Activated CD8-positive, alpha-beta memory T cell treated with anti-CD3 and anti-CD28 coated beads for 4 hours (primary cell): ENCODE measurements around the gene NOS3.

Experiments
- DNase-seq, 2 donors: peaks; one replicate each; pipeline ENCODE4 v3.0.0-alpha.2; 2020; ENCODE audit warnings: low read depth in 2 of 2

The NOS3 gene

DNA sequence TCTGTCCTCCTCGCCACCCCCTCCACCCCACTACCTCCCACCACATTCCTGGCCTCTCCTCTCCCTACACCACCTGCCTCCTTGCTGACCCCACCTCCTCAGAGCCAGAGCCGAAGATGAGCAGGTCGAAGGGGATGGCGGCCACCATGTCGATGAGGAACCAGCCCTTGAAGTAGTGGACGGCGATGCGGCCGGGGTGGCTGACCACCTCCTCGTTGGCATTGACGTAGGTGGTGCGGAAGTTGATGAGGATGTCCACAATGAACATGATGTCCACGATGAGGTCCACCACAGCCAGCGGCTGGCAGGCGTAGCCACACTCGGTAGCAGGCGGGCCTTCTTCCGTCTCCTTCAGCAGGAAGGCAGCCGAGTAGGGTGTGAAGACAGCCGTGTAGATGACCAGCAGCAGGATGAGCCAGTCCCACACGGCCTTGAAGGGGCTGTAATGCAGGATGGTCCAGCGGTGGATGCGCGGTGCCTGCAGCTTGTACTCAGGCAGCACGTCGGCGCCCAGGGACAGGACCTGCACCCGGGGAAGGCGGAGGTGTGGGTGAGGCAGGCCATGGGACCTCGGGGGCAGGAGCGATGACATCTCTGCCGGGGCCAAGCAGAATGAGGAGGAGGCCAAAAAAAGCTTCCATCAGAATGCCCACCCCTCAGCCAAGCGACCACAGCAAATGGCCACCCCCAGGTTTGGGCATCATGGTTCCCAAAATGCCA, 38.3 kb upstream of the NOS3 start:
- no peak for DNase-seq

DNA sequence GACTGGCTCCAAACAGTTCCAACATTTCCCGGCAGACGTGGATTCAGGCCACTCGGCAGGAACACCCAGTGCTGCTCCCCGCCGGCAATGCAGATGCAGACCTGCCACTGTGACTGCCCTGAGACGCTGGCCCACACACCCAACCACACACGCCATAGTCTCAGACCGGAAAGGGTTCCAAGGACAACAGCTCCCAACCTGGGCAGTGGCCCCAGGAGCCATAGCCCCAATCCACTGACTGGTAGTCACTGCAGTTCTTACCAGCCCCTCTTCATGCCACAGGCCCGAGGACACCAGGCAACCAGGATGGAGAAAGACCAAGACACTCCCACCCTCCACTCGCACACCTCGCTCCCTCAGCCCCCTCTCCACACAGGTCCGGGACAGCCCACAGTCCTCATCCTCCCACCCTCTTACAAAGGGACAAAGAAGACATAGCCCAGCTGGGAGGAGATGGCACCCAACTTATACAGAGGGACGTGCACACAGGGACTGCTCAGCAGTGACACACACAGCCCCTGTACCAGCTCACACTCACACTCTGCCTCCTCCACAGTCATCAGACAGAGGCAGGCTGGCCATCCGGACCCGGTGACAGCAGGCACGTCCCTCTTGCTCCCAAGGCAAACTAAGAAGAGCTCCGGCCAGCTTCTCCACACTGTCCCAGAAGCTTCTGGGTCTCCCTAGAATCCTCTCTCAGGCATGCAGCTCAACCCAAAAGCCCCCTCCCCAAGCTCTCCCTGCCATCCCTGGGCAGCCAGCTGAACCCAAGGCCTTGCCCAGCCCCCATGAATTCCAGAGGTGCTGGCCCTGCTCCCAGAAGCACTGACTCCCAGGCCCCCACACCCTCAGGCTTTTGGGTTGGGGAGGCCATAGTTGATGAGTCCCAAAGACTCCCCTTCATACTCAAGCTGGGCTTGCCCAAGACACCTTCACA, 37.5 kb upstream of the NOS3 start:
- DNase-seq: no peak

DNA sequence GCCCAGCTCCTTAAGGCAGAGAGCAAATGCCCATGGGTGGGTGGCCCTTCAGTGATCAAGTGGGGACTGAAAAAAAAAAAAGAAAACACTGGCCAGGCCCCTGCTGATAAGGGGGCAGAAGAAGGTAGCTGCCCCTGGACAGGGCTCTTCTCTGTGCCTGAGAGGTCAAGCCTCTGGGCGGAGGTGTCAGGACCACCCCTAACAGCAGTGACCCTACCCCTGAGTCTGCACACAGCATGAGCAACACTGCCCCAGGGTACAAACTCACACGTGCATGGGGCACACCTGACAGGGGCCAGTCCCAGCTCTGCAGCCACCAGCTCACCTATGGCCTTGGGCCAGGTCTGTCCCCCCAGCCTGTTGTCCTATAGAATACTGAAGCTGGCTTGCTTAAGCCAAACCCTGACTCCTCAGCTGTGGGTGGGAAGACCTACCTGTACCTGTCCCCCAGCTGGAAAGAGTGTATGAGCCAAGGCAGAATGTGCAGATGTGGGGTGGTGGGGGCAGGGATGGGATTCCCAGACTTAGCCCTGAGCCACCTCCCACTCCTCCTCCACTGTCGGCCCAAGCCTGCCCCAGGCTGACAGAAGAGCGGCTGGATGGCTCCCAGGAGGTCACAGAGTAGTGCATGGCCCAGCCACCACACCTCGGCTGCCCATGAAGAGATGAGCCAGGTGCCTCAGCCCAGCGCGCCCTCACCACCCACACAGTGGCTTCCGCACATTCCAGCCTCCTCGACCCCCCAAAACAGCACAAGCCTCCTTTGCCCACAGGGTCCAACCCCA, 36.4 kb upstream of the NOS3 start:
- no peak for DNase-seq

DNA sequence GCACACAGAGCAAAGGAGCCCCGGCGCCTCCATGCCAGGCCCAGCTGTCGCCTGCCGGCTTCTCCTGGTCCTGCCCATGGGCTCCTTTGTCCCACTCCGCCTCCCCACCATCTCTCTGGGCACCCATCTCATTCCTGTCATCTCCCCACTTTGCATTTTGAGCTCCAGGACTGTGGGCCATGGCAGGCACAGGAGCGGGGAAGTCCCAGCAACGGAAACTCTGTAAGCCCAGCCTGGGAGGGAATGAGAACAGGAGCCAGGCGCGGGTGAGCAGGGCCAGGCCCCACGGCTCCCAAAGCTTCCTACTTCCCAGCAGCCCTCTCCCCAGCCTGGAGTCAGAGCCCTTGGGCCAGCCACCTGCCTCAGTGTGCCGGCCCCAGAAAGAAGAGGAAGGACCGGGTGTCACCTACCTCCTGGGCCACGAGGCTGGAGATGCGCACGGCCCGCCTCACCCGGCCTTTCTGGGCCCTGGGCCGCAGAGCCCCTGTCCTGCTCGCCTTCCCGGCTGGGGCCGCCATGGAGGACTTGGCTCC, 35.8 kb upstream of the NOS3 start:
- DNase-seq: no peak

DNA sequence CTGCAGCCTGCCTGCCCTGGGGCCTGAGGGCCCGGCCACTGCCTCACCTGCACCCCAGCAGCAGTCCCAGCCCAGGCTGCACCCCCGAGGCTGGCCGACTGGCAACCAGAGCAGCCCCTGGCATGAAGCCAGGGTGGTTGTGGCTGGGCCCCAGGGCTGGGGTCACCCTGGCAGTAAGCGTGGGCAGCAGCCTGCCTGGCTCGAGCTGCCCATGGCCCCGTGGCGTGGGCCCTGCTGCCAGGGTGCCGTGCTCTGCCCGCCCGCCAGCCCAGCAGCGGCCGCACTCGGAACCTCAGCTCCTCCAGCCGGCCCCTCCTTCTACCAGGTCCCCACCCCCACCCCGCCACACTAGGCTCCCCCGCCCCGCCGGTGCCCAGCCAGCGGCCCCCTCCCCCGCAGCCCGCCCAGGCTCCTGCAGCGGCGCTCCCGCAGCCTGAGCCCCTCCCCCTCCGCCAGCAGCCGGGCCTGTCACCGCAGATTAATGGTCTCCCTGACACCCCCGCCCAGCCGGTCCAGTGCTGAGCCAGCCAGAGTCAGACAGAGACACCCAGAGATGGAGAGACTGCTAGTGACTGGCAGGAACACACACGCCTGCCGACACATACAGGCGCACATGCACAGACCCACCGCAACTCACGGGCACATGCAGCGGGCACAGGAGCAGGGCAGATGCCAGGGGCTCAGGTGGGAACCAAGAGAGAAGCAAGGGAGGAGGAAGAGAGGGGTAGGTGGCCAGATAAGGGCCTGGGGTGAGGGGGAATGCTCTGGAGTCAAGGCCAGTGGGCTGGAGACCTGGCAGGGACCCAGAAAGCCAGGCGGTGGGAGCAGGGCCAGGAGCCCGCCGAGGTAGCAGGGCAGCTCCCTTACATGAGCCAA, 35.1 kb upstream of the NOS3 start:
- DNase-seq: no peak

DNA sequence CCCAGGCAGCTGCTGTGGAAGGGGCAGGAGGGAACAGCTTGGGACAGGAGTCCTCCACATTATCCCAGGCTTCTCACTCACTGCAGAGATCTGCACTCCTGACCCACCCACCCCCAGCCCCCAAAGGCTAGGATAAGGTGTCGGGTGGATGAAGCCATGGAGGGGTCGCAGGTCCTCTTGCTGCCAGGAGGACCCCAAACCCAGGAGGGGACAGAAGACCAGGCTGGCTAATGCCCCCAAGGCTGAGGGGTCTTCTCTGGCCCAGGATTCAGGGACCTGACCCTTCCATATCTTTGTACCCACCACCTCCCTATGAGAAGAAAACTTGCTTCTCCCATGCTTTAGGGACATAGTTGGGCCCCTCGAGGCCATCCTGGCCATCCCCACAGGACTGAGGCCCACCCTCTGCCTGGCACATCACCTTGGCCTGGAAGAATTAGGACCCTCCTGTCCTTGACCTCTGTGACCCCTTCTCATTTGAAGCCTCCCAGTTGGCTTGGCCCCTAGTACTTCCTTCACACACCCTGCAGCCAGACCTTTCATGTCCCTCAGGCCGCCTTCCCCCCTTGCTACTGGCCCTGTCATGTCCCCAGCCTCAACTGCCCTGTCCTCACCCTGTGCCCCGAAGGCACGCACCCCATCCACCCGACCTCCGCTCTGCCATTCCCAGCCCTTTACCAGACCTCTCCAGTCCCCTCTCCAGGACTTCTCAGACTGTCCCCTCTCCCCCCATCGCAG, 34.3 kb upstream of the NOS3 start:
- DNase-seq: no peak

DNA sequence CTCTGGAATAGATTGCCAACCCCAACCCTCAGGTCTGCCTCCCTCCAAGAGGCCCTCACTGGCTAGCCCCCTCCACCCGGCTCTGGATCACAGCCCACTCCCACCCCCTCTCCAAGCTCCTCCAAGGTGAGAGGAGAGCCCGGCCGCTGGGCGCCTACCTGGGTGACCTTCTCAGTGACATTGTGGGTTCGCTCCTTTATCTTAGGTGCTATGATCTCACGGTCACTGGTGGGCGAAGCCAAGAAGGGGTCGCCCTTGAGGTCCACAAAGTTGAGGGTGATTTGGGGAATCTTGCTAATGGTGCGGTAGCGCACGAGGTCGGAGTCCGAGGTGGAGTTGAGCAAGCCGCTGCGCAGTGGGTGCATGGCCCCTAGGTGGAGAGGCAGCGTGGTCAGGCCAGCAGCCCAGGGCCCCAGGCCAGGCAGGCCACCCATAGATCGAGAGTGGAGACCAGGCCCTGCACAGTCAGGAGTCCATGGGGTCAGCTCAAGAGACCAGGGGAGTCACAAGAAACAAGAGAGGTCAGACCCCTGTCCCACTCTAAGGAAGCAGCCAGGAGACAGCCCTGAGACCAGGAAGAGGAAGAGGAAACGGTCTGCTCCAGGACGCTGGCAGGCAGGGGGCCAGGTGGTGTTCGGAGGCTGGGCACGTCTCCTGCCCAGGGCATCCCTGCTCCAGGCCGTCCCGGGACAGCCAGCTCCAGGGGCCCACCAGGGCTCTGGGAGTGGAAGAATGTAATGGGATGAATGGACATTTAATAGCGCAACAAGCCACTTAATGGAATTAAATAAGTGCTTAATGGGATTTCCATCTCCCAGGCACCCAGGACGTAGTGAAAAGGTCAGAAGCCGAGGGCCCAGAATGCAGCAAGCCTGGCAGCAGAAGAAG, 33.4 kb upstream of the NOS3 start:
- no peak for DNase-seq

DNA sequence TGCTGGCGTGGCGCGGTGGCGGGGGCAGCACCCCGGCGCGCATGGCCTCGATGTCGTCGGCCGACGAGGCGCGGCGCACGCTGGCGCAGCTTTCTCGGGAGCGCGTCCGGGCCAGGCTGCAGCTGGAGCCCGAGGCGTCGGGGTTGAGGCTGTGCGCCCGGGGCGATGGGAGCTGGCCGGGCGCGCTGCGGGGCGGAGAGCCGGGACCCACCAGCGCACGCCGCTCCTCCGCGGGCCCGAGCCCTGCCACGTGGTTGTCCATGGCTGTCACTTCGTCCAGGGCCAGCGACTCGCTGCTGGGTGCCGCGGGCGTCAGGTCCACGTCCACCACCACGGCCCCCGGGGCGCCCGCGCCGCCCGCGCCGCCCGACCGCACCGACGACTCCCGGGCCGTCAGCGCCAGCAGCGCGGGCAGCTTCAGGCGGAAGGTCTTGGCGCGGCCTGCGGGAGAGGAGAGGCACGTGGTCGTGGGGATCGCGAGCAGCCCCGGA, 32.7 kb upstream of the NOS3 start:
- DNase-seq: no peak

DNA sequence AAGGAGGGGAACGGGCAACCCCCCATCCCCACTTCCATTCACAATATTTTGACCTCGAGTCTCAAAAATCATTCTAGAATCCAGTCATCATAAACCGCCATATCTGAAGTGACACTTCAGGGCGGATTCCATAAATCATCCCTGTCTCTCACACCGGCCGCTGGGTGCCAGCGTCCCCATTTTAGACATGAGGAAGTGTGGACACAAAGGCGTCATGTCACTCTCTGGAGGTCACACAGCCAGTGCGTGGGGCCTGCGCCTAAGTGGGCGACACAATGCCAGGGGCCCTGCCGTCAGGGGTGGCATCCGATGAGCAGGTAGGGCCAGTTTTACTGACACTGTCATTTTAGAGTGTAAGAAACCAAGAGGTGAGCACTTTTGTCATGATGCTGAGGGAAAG, 32.2 kb upstream of the NOS3 start:
- no peak for DNase-seq

DNA sequence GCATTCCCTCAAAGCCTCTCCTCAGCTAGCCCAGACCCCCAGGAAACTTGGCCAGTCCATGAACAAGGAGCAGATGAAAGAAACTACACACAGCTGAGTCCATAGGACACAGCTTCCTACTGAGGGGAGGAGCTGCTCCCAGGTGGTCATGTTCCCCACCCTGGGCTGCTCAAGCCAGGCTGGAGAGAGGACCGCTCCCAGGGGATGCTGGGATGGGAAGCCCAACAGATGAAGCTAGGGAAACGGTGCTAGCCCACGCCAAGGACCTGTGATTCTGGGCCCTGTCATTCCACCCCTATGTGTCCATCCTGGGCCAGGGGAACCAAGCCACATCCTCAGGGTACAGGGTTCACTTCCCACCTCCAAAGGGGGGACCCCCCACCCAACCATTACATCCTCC, 31.7 kb upstream of the NOS3 start:
- DNase-seq: no peak

DNA sequence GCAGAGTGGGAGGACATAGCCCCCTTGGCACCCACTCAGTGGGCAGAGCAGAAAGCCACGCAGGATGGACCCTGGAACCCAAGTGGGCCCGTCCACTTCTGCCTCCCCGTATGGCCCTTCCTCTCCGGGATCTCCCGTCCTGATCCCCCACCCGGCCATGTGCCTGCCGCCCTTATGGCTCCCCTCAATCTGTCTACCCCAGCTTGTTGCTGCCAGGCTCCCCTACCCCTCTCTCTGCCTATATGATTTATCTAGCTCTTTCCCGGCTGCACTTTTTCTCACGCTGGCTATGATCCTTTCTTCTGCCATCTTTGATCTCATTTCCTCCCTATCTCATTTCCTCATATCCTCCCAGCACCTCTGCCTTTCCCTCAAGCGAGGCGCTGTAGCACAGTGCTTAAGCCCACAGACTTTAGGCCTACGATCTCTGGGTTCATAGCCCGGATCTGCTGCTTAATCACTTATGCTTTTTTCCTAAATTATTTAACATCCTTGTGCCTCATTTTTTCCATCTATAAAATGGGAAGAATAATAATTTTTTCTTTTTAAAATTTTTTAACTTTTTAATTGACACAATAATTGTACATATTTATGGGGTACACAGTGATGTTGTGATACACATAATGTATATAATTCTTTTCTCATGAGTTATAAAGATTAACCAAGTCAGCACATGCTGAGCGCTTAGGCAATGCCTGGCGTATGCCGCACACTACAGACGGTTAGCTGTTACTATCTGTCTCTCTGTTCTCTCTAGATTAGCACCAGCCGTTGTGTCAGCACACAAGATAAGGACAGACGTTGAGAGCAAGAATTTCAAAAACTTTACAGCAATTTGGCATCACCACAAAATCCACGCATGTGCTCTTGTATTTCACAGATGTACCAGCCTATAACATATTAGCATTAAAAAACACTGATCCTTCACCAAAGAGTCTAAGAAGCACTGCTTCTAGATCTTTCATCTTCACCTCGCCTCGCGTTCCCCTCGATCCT, 30.8 kb upstream of the NOS3 start:
- no peak for DNase-seq

DNA sequence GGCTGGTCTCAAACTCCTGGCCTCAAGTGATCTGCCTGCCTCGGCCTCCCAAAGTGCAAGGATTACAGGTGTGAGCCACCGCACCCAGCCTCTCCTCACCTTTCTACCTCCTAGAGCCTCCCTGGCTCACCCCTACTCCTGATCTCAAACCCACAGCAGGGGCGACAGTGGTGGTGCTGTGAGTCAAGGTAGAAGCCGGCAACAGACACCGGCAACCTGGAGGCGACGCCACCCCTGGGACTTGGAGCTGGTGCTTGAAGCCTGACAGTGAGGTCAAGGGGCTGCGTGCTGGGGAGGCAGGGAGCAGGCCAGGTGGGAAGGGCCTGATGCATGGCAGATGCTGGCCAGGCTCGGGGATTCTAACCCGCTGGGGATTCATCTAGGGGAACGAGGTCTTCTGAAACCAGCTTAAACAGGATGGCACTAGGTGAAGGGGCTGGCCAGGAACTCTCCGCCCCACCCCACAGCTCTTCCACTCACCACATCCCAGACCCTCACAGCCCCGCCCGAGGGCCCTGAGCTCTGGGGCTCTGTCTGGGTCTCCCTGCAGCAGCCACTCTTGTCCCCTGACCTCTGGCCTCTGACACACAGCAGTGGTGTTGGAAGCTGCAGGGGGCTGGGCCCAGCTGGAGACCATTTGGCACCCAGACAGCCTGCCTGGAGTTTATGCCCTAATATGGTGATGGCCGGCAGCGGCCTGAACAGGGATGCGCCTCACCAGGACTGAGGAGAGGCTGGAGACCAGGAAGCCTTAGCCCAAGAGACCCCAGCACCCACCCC, 29.1 kb upstream of the NOS3 start:
- no peak for DNase-seq

DNA sequence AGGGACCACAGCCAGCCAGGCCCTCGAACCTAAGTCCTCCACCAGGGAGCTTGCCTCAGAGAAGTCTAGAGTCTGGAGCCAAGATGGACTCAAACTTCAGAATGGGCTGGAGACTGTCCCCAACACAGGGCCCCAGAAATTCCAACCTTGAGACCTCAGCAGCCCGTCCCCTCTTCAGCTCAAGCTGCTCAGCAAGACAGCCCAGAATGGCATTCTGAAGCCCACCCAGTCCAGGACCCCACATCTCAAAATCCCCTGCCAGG, 28.6 kb upstream of the NOS3 start:
- no peak for DNase-seq

DNA sequence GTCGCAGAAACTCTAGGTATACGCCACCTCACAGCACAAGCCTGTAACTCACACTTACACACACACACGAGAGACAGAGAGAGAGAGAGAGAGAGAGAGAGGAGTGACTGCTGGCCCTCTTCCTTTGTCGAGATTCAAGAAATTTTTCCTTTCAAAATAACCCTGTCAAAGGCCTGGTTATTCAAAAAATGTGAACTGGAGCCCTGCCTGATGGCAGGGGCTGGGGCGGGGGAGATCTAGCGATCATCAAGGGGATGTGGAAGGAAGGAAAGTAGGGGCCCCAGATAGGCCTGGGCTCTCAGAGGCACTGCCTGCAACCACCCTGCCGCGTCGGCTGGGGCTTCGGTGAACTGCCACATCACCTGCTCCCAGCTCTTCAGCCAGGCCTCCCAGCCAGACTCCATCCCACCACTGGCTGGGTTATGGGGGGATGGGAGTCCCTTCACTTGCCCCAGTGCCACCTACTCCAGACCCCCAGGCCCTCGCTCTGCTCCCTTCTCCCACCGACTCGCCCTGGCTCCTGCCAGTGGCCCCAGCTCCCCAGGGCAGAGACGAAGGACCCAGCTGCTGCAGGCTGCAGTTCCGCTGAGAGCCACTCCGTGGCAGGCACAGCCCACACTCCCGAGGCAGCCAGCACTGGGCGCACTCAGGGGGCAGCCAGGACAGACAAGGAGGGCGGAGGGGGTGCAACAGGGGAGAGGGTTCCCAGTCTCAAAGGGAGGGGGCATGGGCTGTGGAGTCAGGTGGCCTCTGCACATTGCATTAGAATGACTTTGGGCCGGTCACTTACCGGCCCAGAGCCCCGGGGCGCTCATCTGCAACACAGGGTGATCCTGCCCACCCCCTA, 28.0 kb upstream of the NOS3 start:
- peak; percentile 11 to 25 for DNase-seq

DNA sequence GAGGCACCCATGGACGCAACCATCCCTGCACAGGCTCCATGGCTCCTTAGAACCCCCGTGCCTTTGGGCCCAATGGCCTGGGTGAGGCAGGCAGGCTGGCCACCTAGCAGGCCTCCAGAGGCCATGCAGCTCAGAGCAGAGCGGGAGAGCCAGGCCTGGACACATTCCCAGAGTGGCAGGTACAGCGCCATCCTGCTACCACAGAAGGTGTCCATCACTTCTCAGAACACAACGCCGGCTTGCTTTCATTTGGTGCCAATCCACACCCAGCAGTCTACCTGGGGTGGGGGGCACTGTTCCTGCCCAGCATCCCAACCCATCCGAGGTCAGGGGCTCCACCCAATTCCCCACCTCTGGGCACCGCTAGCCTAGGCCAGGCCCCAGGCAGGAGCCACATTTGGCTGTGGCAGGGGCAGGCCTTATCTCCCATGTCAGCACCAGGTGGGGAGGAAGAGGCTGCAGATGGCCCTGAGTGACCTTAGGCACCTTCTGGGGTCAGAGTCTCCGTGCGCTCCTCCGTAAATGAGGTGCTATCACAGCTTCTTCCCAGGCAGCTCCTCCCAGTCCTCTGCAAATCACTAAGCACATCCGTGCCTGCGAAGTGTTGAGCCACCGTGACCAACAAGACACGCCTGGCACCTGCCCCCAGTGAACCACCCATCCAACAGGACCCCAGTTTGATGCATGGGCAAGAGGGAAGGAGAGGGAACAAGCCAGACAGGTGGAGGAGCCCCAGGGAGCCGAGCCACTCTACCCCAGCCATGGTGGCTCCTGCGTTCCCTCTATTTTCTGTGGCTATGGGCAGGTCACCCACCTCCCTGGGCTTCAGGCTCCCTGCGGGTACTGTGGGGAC, 26.9 kb upstream of the NOS3 start:
- DNase-seq: no peak
